ENCODE results near the gene LILRA1. TPM values are rescaled to one million over a fixed set of nuclear protein-coding genes. Genes with fewer than 3 reads are reported as not detected.
"Not testable (repeated sequence)": the region's sequence is repeated elsewhere in the genome, so short reads cannot be mapped to it uniquely, and the experiment has no call there.

LILRA1 gene
- polyA plus RNA-seq, 1 experiment = not detected

DNA sequence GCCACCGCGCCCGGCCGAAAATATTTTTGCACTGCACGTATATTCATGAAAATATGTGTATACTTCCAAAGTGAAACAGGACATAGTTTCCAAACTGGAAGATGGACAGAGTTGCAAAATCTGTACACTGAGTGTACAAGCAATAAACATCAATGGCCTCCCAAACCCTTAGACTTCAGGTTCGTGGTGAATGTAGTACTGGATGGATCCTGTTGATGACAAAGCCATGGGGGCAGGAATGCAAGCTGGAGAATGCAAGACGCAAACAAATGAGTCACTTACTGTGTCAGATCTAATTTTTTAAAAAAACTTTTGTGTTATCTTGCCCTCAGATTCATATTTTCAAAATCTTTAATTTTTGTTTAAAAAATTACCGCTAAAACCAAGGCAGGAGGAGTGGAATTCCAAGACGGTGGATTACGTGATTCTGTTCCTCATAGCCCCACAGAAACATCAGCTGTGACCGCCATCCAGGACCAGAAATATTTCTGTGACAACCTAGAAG is 32.5 kb upstream of the LILRA1 start:
- Histone ChIP-seq H3K9me3 (ENCODE audit: control insufficient read depth, insufficient read depth, low read length) (peaks cover 35% of the 10 kb centered on the region), H3K27me3 (ENCODE audit: control insufficient read depth, insufficient read depth, low read length) (no peaks in the 10 kb centered on the region), H3K4me3 (ENCODE audit: low read depth, low read length) (no peak overlapping the region), H3K27ac (ENCODE audit: low read depth, low read length) (no peak overlapping the region)
- POLR2A ChIA-PET = no interaction called here
- TF ChIP-seq, protein P1, sequence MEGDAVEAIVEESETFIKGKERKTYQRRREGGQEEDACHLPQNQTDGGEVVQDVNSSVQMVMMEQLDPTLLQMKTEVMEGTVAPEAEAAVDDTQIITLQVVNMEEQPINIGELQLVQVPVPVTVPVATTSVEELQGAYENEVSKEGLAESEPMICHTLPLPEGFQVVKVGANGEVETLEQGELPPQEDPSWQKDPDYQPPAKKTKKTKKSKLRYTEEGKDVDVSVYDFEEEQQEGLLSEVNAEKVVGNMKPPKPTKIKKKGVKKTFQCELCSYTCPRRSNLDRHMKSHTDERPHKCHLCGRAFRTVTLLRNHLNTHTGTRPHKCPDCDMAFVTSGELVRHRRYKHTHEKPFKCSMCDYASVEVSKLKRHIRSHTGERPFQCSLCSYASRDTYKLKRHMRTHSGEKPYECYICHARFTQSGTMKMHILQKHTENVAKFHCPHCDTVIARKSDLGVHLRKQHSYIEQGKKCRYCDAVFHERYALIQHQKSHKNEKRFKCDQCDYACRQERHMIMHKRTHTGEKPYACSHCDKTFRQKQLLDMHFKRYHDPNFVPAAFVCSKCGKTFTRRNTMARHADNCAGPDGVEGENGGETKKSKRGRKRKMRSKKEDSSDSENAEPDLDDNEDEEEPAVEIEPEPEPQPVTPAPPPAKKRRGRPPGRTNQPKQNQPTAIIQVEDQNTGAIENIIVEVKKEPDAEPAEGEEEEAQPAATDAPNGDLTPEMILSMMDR (IDR thresholded peaks at IDR 0.05; ENCODE audit: low read depth, low read length) = no peak
- DNase-seq (ENCODE audit: low read depth, low spot score) = no peak
- CTCF ChIA-PET = no interaction called here

- ChIA-PET CTCF (no interaction called here), POLR2A (no interaction called here)
Measured at GRCh38 chr19:54561840-54562239, 31.6 kb upstream of the LILRA1 start.

DNA sequence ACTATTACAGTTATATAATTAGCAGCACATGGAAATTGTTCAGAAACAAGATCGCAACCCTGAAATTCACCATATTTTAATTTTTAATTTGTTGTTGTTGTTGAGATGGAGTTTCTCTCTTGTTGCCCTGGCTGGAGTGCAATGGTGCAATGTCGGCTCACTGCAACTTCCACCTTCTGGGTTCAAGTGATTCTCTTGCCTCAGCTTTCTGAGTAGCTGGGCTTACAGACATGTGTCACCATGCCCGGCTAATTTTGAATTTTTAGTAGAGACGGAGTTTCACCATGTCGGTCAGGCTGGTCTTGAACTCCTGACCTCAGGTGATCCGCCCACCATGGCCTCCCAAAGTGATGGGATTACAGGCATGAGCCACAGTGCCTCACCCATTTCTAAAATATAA is 30.2 kb upstream of the LILRA1 start:
- H3K27me3 ChIP-seq (ENCODE audit: control insufficient read depth, insufficient read depth, low read length); H3K4me3 ChIP-seq (ENCODE audit: low read depth, low read length); DNase-seq (ENCODE audit: low read depth, low spot score); CTCF ChIA-PET; H3K27ac ChIP-seq (ENCODE audit: low read depth, low read length); POLR2A ChIA-PET: not testable (repeated sequence)
- H3K9me3 ChIP-seq (ENCODE audit: control insufficient read depth, insufficient read depth, low read length) = peaks cover 31% of the 10 kb centered on the region

More at GRCh38 chr19:54561840-54562239, 31.6 kb upstream of the LILRA1 start:
- TF ChIP-seq, protein P1 (IDR thresholded peaks at IDR 0.05; ENCODE audit: low read depth, low read length) = no peak
- Histone ChIP-seq H3K4me3 (ENCODE audit: low read depth, low read length) (no peak overlapping the region), H3K27ac (ENCODE audit: low read depth, low read length) (no peak overlapping the region), H3K27me3 (ENCODE audit: control insufficient read depth, insufficient read depth, low read length) (no peaks in the 10 kb centered on the region), H3K9me3 (ENCODE audit: control insufficient read depth, insufficient read depth, low read length) (peaks cover 35% of the 10 kb centered on the region)
- no peak for DNase-seq (ENCODE audit: low read depth, low spot score)

DNA sequence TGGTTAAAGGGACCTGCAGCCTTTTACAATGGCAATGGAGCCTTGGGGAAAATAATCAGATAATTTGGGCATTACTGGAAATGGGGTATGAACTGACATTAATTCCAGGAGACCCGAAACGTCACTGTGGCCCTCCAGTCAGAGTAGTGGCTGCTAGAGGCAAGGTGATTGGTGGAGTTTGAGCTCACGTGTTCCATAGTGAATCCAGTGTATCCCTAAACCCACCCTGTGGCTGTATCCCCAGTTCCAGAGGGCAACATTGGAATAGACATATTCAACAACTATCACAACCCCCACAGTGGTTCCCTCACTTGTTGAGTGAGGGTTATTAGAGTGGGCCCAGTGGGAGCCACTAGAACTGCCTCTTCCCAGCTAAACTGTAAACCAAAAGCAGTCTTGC is 23.1 kb upstream of the LILRA1 start:
- TF ChIP-seq, protein P1 (IDR thresholded peaks at IDR 0.05; ENCODE audit: low read depth, low read length) = no peak
- ChIA-PET CTCF (no interaction called here), POLR2A (no interaction called here)

GRCh38 chr19:54571715-54572615 is 21.5 kb upstream of the LILRA1 start:
- H3K4me3 ChIP-seq (ENCODE audit: low read depth, low read length); CTCF ChIA-PET; DNase-seq (ENCODE audit: low read depth, low spot score); H3K27ac ChIP-seq (ENCODE audit: low read depth, low read length); POLR2A ChIA-PET; H3K27me3 ChIP-seq (ENCODE audit: control insufficient read depth, insufficient read depth, low read length): not testable (repeated sequence)
- peaks cover 64% of the 10 kb centered on the region for H3K9me3 ChIP-seq (ENCODE audit: control insufficient read depth, insufficient read depth, low read length)

More for the DNA sequence above, 23.1 kb upstream of the LILRA1 start:
- no peak overlapping the region for H3K27ac ChIP-seq (ENCODE audit: low read depth, low read length)
- H3K4me3 ChIP-seq (ENCODE audit: low read depth, low read length) = no peak overlapping the region
- H3K27me3 ChIP-seq (ENCODE audit: control insufficient read depth, insufficient read depth, low read length) = no peaks in the 10 kb centered on the region
- H3K9me3 ChIP-seq (ENCODE audit: control insufficient read depth, insufficient read depth, low read length) = peaks cover 48% of the 10 kb centered on the region
- no peak for DNase-seq (ENCODE audit: low read depth, low spot score)

DNA sequence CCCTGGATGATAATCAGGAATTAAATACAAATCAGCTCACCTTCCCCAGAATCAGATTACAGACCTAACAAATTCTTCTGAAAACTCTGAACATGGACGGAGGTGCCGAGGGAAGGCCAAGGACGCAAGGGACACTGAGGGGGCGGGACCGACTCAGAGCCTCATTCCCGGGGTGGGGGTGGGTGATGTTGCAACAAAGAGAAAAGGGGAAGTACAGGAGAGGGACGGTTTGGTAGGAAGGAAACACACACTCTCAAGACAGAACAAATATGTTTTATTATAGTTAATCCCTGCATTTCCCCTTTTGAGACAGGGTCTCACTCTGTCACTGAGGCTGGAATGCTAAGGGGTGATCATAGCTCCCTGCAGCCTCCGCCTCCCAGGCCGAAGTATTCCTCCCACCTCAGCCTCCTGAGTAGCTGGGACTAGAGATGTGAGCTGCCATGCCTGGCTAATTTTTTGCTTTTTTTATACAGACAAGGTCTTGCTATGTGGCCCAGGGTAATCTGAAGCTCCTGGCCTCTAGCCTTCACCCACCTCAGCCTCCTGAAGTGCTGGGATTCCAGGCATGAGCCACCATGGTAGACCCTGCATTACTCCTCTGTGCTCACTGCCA is 20.6 kb upstream of the LILRA1 start:
- Histone ChIP-seq H3K27ac (ENCODE audit: low read depth, low read length) (no peak overlapping the region), H3K4me3 (ENCODE audit: low read depth, low read length) (no peak overlapping the region), H3K27me3 (ENCODE audit: control insufficient read depth, insufficient read depth, low read length) (no peaks in the 10 kb centered on the region), H3K9me3 (ENCODE audit: control insufficient read depth, insufficient read depth, low read length) (peaks cover 70% of the 10 kb centered on the region)
- TF ChIP-seq, protein P1 (IDR thresholded peaks at IDR 0.05; ENCODE audit: low read depth, low read length) = no peak
- POLR2A ChIA-PET = no interaction called here
- CTCF ChIA-PET = no interaction called here
- DNase-seq (ENCODE audit: low read depth, low spot score) = no peak

Measured in AG04450 (cell line).